ENCODE measurements around the gene SSU72. TPM values are rescaled to one million over a fixed set of nuclear protein-coding genes. Genes with fewer than 3 reads are reported as not detected.

SSU72 gene
- total RNA-seq, 5 donors from 2014 or later (not counting 1 experiment from before 2014, with no cell fraction given), result 112 to 135 (median 134) TPM

DNA sequence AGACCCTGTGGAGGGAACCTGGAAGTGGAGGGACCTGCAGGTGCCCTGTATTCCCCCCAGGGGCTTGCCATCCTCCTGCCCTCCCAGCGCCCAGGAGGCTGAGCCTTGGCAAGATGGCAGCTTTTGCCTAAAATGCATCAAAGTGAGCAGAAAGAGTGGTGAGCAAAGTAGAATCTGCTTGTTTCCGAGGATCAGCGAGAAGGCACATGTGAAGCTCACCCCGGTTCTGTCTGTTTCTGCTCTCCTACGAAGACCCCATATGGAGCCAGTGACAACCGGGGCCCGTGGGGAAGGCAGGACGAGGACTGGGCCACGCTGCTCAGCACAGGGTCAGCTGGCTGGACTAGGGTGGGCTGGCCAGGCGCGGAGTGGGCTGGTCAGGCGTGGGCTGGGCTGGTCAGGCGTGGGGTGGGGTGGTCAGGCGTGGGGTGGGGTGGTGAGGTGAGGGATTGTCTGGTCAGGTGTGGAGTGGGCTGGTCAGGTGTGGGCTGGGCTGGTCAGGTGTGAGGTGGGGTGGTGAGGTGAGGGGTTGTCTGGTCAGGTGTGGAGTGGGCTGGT, 30.4 kb upstream of the SSU72 start:
- POLR2A ChIA-PET, result no interaction called here
- Histone ChIP-seq H3K36me3 (ENCODE audit: control insufficient read depth in 2 of 2, extremely low read depth in 1 of 2, insufficient read depth in 1 of 2, low read length in 1 of 2) (no peaks in the 10 kb centered on the region), H3K27ac (ENCODE audit: low read length) (no peak overlapping the region), H3K4me3 (ENCODE audit: control insufficient read depth in 1 of 2, extremely low read depth in 1 of 2, low read length in 1 of 2) (no peak overlapping the region), H3K9me3 (no peaks in the 10 kb centered on the region), H3K4me1 (ENCODE audit: control insufficient read depth in 1 of 2, extremely low read depth in 1 of 2, insufficient read depth in 2 of 2, low read length in 2 of 2) (peaks cover 12 to 21% of the 10 kb centered on the region in 2 experiments), H3K27me3 (replicated peaks in 1 of 2; ENCODE audit: control insufficient read depth in 2 of 2, extremely low read depth in 1 of 2, insufficient read depth in 2 of 2, low read length in 1 of 2) (peaks cover 0 to 13% of the 10 kb centered on the region in 2 experiments)
- Mint-ChIP-seq H3K27ac (no peak overlapping the region), H3K4me3 (peak overlapping the region in 1 of 3 donors; percentile 30), H3K27me3 (no peaks in the 10 kb centered on the region), H3K4me1 (peaks cover 14 to 18% (median 15%) of the 10 kb centered on the region in 3 donors), H3K36me3 (no peaks in the 10 kb centered on the region), H3K9me3 (no peaks in the 10 kb centered on the region)
- 90% methylated on average over 14 of the region's 14 CpGs for WGBS (ENCODE audit: insufficient coverage)
- ATAC-seq (replicated peaks in 1 of 4) (no peak), DNase-seq (no peak)
- CTCF ChIA-PET, result no interaction called here

DNA sequence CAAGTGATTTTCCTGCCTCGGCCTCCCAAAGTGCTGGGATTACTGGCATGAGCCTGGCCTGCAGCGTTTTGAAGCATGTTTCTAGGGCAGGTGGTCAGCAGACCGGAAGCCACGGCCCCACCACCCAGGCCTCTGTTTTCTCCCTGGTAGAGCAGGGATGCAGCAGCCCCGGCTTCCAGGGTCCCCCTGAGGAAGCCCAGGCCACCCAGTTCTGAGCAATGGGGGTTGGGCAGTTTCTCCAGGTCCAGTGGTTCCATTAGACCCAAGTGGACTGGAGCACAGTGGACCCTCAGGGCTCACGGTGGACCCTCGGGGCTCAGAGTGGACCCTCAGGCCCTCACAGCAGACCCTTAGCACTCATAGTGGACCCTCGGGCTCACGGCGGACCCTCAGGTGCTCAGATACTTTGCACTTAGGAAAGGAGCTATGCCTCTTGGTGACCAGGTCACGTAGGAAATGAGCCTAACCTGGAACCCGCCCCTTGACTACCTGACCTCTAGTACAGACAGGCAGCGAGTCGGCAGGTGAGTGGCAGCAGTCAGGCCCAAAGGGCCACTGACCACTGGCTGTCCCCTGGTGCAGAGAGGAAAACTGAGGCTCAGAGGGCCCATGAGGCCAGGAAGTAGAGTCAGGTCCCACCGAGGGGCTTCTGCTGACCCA, 29.8 kb upstream of the SSU72 start:
- peaks cover 14 to 18% (median 15%) of the 10 kb centered on the region in 3 donors for H3K4me1 Mint-ChIP-seq
- DNase-seq (no peak), ATAC-seq (replicated peaks in 1 of 4) (no peak)
- no peaks in the 10 kb centered on the region for H3K36me3 Mint-ChIP-seq
- CTCF ChIA-PET, result no interaction called here
- H3K4me1 ChIP-seq (ENCODE audit: control insufficient read depth in 1 of 2, extremely low read depth in 1 of 2, insufficient read depth in 2 of 2, low read length in 2 of 2), result peaks cover 12 to 21% of the 10 kb centered on the region in 2 experiments
- POLR2A ChIA-PET, result interaction anchor here in 1 of 2 donors (0.6 kb wide), 1 partner anchor 9 kb away, joined by 3 read pairs; no protein-coding TSS in a partner anchor
- no peaks in the 10 kb centered on the region for H3K27me3 Mint-ChIP-seq
- no peak overlapping the region for H3K4me3 ChIP-seq (ENCODE audit: control insufficient read depth in 1 of 2, extremely low read depth in 1 of 2, low read length in 1 of 2)
- H3K9me3 Mint-ChIP-seq, result no peaks in the 10 kb centered on the region
- no peak overlapping the region for H3K27ac ChIP-seq (ENCODE audit: low read length)
- WGBS (ENCODE audit: insufficient coverage), result 87% methylated on average over 13 of the region's 15 CpGs
- no peaks in the 10 kb centered on the region for H3K9me3 ChIP-seq
- peak overlapping the region in 1 of 2 donors; percentile 61 for H3K27ac Mint-ChIP-seq
- peaks cover 0 to 13% of the 10 kb centered on the region in 2 experiments for H3K27me3 ChIP-seq (replicated peaks in 1 of 2; ENCODE audit: control insufficient read depth in 2 of 2, extremely low read depth in 1 of 2, insufficient read depth in 2 of 2, low read length in 1 of 2)
- no peaks in the 10 kb centered on the region for H3K36me3 ChIP-seq (ENCODE audit: control insufficient read depth in 2 of 2, extremely low read depth in 1 of 2, insufficient read depth in 1 of 2, low read length in 1 of 2)
- H3K4me3 Mint-ChIP-seq, result peak overlapping the region in 1 of 3 donors; percentile 30

DNA sequence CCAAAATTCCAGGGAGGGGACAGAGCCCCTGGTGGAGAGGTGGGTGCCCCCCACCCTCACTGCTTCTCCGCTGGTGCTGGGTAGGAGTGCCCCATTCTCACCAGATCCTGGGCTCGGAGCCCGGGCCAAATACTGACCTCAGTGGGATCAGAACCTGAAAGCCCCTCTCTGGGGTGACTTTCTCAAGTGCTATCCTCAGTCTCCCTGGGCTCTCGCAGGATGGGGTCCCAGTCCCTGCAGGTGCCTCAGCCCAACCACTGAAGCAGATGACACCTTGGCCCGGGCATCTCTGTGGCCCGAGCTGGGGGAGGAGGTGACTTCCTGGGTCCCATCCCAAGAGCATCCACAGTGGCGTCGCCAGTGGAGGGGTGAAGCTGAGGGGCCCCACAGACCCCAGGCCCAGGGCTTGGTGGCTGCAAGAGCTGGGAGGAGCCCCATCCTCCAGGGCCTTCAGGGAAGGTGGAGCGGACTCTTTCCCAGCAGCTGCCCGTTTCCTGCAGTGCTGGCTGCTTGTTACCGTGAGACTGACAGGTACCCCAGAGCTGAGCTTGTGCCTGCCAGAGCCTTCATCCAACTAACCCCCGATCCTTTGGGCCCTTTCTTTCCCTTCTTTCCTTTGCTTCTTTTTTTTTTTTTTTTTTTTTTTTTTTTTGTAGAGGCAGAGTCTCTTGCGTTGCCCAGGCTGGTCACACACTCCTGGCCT, 29.2 kb upstream of the SSU72 start:
- Histone ChIP-seq H3K9me3 (no peaks in the 10 kb centered on the region), H3K4me1 (ENCODE audit: control insufficient read depth in 1 of 2, extremely low read depth in 1 of 2, insufficient read depth in 2 of 2, low read length in 2 of 2) (peaks cover 12 to 26% of the 10 kb centered on the region in 2 experiments), H3K4me3 (ENCODE audit: control insufficient read depth in 1 of 2, extremely low read depth in 1 of 2, low read length in 1 of 2) (no peak overlapping the region), H3K27ac (ENCODE audit: low read length) (no peak overlapping the region), H3K27me3 (replicated peaks in 1 of 2; ENCODE audit: control insufficient read depth in 2 of 2, extremely low read depth in 1 of 2, insufficient read depth in 2 of 2, low read length in 1 of 2) (peaks cover 0 to 16% of the 10 kb centered on the region in 2 experiments), H3K36me3 (ENCODE audit: control insufficient read depth in 2 of 2, extremely low read depth in 1 of 2, insufficient read depth in 1 of 2, low read length in 1 of 2) (no peaks in the 10 kb centered on the region)
- H3K36me3 Mint-ChIP-seq, result no peaks in the 10 kb centered on the region
- ATAC-seq (replicated peaks in 1 of 4) (no peak), DNase-seq (peak in 1 of 35 experiments; percentile 3)
- H3K4me1 Mint-ChIP-seq, result peaks cover 18 to 21% (median 19%) of the 10 kb centered on the region in 3 donors
- POLR2A ChIA-PET, result interaction anchor here in 1 of 2 donors (0.6 kb wide), 1 partner anchor 10 kb away, joined by 3 read pairs; no protein-coding TSS in a partner anchor
- H3K27me3 Mint-ChIP-seq, result peaks cover 0 to 3% of the 10 kb centered on the region in 2 donors
- H3K9me3 Mint-ChIP-seq, result no peaks in the 10 kb centered on the region
- CTCF ChIA-PET, result no interaction called here
- no peak overlapping the region for H3K4me3 Mint-ChIP-seq
- H3K27ac Mint-ChIP-seq, result no peak overlapping the region
- WGBS (ENCODE audit: insufficient coverage), result 73% methylated on average over 11 of the region's 13 CpGs

DNA sequence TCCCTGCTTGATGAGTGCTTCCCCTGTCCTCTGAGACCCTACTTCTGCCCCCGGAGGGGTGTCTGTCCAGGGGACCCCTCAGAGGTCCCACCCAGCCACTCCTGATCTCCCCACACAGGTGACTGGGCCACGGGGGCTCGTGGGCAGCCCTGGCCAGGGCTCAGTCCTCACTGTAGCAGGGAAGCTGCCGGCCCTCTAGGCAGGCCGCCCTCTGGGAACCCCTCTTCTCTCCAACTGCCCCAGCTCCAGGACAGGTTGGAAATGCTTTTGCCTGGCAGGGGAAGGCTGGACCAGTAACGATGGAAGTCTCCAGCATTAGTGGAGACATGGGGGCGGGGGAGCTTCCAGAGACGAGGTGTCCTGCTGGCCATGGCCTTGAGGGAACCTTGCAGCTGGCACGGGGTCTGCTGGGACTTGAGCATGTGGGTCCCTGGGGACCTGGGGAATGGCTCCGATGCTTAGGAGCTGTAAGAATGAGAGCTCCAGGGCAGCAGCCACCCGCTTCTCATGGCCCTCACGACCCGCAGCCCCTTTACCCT, 28.4 kb upstream of the SSU72 start:
- Histone ChIP-seq H3K4me1 (ENCODE audit: control insufficient read depth in 1 of 2, extremely low read depth in 1 of 2, insufficient read depth in 2 of 2, low read length in 2 of 2) (peaks cover 12 to 29% of the 10 kb centered on the region in 2 experiments), H3K27me3 (replicated peaks in 1 of 2; ENCODE audit: control insufficient read depth in 2 of 2, extremely low read depth in 1 of 2, insufficient read depth in 2 of 2, low read length in 1 of 2) (peaks cover 0 to 24% of the 10 kb centered on the region in 2 experiments), H3K4me3 (ENCODE audit: control insufficient read depth in 1 of 2, extremely low read depth in 1 of 2, low read length in 1 of 2) (no peak overlapping the region), H3K9me3 (no peaks in the 10 kb centered on the region), H3K36me3 (ENCODE audit: control insufficient read depth in 2 of 2, extremely low read depth in 1 of 2, insufficient read depth in 1 of 2, low read length in 1 of 2) (no peaks in the 10 kb centered on the region), H3K27ac (ENCODE audit: low read length) (no peak overlapping the region)
- peaks cover 0 to 6% of the 10 kb centered on the region in 2 donors for H3K27me3 Mint-ChIP-seq
- H3K36me3 Mint-ChIP-seq, result no peaks in the 10 kb centered on the region
- no peaks in the 10 kb centered on the region for H3K9me3 Mint-ChIP-seq
- ATAC-seq (replicated peaks in 1 of 4), result no peak
- WGBS (ENCODE audit: insufficient coverage), result 86% methylated on average over 9 of the region's 13 CpGs
- POLR2A ChIA-PET, result no interaction called here
- CTCF ChIA-PET, result no interaction called here
- peaks cover 21 to 24% (median 21%) of the 10 kb centered on the region in 3 donors for H3K4me1 Mint-ChIP-seq
- peak overlapping the region in 1 of 2 donors; percentile 58 for H3K27ac Mint-ChIP-seq
- H3K4me3 Mint-ChIP-seq, result no peak overlapping the region
- DNase-seq, result no peak

DNA sequence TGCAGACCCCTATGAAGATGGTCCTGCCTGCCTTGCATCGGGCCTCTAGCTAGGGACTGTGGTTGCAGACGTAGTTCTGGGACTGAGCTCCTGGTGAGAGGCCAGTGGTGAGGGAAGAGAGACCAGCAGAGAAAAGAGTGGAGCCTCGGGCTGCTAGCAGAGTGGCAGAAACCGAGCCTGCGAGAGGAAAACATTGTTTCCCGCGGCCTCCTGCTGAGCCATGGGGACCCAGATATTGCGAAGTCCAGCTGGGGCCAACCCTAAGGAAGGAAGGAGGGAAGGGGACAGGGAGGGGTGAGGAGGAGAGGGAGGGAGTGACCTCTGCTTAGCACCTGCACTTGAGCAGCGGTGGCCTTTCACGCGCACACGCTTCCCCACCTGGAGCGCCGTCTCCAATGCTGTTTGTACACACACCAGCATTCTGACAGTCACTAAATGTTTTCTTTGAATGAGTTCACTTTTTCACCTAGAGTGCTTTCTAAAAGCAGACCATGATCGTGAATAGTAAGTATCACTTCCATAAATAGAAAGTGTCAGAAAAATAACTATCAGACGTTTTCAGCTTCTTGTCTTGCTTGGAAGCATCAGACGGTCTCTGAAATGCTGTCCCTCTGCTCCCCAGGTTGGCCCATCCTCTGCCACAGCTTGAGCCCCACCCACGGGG, 27.8 kb upstream of the SSU72 start:
- peak overlapping the region in 1 of 2 donors; percentile 58 for H3K27ac Mint-ChIP-seq
- peaks cover 12 to 31% of the 10 kb centered on the region in 2 experiments for H3K4me1 ChIP-seq (ENCODE audit: control insufficient read depth in 1 of 2, extremely low read depth in 1 of 2, insufficient read depth in 2 of 2, low read length in 2 of 2)
- WGBS (ENCODE audit: insufficient coverage), result 82% methylated on average over 13 of the region's 18 CpGs
- no peak overlapping the region for H3K4me3 Mint-ChIP-seq
- no peaks in the 10 kb centered on the region for H3K9me3 Mint-ChIP-seq
- DNase-seq (no peak), ATAC-seq (replicated peaks in 1 of 4) (no peak)
- H3K9me3 ChIP-seq, result no peaks in the 10 kb centered on the region
- H3K4me3 ChIP-seq (ENCODE audit: control insufficient read depth in 1 of 2, extremely low read depth in 1 of 2, low read length in 1 of 2), result no peak overlapping the region
- peaks cover 0 to 6% of the 10 kb centered on the region in 2 donors for H3K27me3 Mint-ChIP-seq
- ChIA-PET CTCF (no interaction called here), POLR2A (no interaction called here)
- peaks cover 16 to 22% (median 21%) of the 10 kb centered on the region in 3 donors for H3K4me1 Mint-ChIP-seq
- no peaks in the 10 kb centered on the region for H3K36me3 ChIP-seq (ENCODE audit: control insufficient read depth in 2 of 2, extremely low read depth in 1 of 2, insufficient read depth in 1 of 2, low read length in 1 of 2)
- H3K36me3 Mint-ChIP-seq, result no peaks in the 10 kb centered on the region
- H3K27ac ChIP-seq (ENCODE audit: low read length), result no peak overlapping the region
- peaks cover 0 to 30% of the 10 kb centered on the region in 2 experiments for H3K27me3 ChIP-seq (replicated peaks in 1 of 2; ENCODE audit: control insufficient read depth in 2 of 2, extremely low read depth in 1 of 2, insufficient read depth in 2 of 2, low read length in 1 of 2)
